Transverse colon (tissue), 4 donors: Measurements from ENCODE around the gene SATB2. TPM values are rescaled to one million over a fixed set of nuclear protein-coding genes. Genes with fewer than 3 reads are reported as not detected.

Source experiments
- DNase-seq: peaks from one replicate; pipeline ENCODE4 v3.0.0-alpha.2; 2019
- H3K27ac ChIP-seq, 4 donors: fragments of 200-600 bp; sonication (generic); 2 replicates each; pipeline ENCODE4 v1.5.1; 2016 to 2018; ENCODE audit warnings: inconsistent platforms in 4 of 4
- H3K27me3 ChIP-seq: fragments of 200-600 bp; sonication (generic); 2 replicates; pipeline ENCODE4 v1.5.1; 2017; ENCODE audit warnings: inconsistent platforms
- H3K36me3 ChIP-seq, 4 donors: fragments of 200-600 bp; sonication (generic); 2 replicates each; pipeline ENCODE4 v1.5.1; 2017 to 2019; ENCODE audit warnings: inconsistent platforms in 4 of 4
- H3K4me1 ChIP-seq, 4 donors: fragments of 200-600 bp; sonication (generic); 2 replicates each; pipeline ENCODE4 v1.5.1; 2017 to 2020; ENCODE audit warnings: inconsistent platforms in 4 of 4
- H3K4me3 ChIP-seq, 4 donors: fragments of 200-600 bp; sonication (generic); 1 replicate in 1 of 4; 2 replicates in 3 of 4; pipeline versions ENCODE4 v1.5.1 to v1.6.1; 2017 to 2019; ENCODE audit warnings: inconsistent platforms in 4 of 4
- H3K9me3 ChIP-seq, 2 donors: fragments of 200-600 bp; sonication (generic); 2 replicates each; pipeline ENCODE4 v1.5.1; 2017 to 2019; ENCODE audit warnings: inconsistent platforms in 2 of 2
- EP300 ChIP-seq: sonication (generic); formaldehyde crosslinking; IDR thresholded peaks from one replicate; pipeline ENCODE4 v1.6.1; 2017; ENCODE audit warnings: antibody characterized with exemption, low read depth
- POLR2A ChIP-seq: fragments of 450-650 bp; IDR thresholded peaks from one replicate; pipeline ENCODE4 v1.6.1; 2016; ENCODE audit warnings: antibody characterized with exemption, mild to moderate bottlenecking, moderate library complexity
- POLR2AphosphoS5 ChIP-seq, 3 donors: sonication (generic); formaldehyde crosslinking; IDR thresholded peaks; one replicate each; pipeline ENCODE4 v1.6.1; 2016; ENCODE audit warnings: antibody characterized with exemption in 3 of 3
- WGBS, 2 donors: methylation state at CpG; one replicate each; pipeline ENCODE4 v1.1.5; 2018; ENCODE audit warnings: low coverage in 1 of 2; 5-methylcytosine and 5-hydroxymethylcytosine counted together
- in situ Hi-C, 4 donors: fragments of 200-750 bp; cut with MboI; loops; one replicate each; pipeline versions ENCODE4 v1.15.0 to v1.15.1; 2017; ENCODE audit warnings: low sequenced_read_pairs in 3 of 4, low pct_ligation_motif_present in 1 of 4, low pct_unique_long_range_greater_than_20kb in 1 of 4
- intact Hi-C: fragments of 100-400 bp; cut with DNase I; formaldehyde crosslinking; loops from one replicate; pipeline ENCODE4 v1.15.1; 2023; ENCODE audit warnings: low total_unique reads
- total RNA-seq, 4 donors: library from RNA; depleted of rRNA; stranded (reverse); fragments of >200 nt; gene quantifications; one replicate each; pipeline ENCODE4 v1.1.0, GENCODE V29; 2016
- TF ChIP-seq, protein P1 (sequence below), 5 experiments: fragments of 200-600 bp in 3 of 5; fragments of 450-650 bp in 2 of 5; sonication (generic) in 3 of 5; IDR thresholded peaks; 1 replicate in 2 of 5; 2 replicates in 3 of 5; pipeline ENCODE4 v1.5.1; 2016 to 2017; ENCODE audit warnings: antibody characterized with exemption in 5 of 5, inconsistent platforms in 3 of 5, mild to moderate bottlenecking in 2 of 5, moderate library complexity in 1 of 5

SATB2 gene
- total RNA-seq, 4 donors from 2014 or later, result 289 to 316 (median 293) TPM

- Histone ChIP-seq H3K4me1 (no peaks in the 10 kb centered on the region), H3K27me3 (no peaks in the 10 kb centered on the region), H3K36me3 (peaks cover 0 to 21% (median 7%) of the 10 kb centered on the region in 4 donors), H3K27ac (no peak overlapping the region), H3K9me3 (no peaks in the 10 kb centered on the region), H3K4me3 (no peak overlapping the region)
- TF ChIP-seq POLR2A (no peak), POLR2AphosphoS5 (IDR thresholded peaks at IDR 0.05) (no peak), EP300 (no peak)
- TF ChIP-seq, protein P1, sequence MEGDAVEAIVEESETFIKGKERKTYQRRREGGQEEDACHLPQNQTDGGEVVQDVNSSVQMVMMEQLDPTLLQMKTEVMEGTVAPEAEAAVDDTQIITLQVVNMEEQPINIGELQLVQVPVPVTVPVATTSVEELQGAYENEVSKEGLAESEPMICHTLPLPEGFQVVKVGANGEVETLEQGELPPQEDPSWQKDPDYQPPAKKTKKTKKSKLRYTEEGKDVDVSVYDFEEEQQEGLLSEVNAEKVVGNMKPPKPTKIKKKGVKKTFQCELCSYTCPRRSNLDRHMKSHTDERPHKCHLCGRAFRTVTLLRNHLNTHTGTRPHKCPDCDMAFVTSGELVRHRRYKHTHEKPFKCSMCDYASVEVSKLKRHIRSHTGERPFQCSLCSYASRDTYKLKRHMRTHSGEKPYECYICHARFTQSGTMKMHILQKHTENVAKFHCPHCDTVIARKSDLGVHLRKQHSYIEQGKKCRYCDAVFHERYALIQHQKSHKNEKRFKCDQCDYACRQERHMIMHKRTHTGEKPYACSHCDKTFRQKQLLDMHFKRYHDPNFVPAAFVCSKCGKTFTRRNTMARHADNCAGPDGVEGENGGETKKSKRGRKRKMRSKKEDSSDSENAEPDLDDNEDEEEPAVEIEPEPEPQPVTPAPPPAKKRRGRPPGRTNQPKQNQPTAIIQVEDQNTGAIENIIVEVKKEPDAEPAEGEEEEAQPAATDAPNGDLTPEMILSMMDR (IDR thresholded peaks at IDR 0.05), result no peak
- WGBS, 2 donors, result 68 to 88% methylated on average over 1 of the region's 1 CpG
- in situ Hi-C loops (no loop called here), intact Hi-C loops (no loop called here)
- no peak for DNase-seq
Measured at GRCh38 chr2:199325881-199326280, 131.9 kb downstream of the SATB2 start.

GRCh38 chr2:199322151-199322550 is 135.6 kb downstream of the SATB2 start:
- TF ChIP-seq POLR2A, result no peak
- no peak for TF ChIP-seq POLR2AphosphoS5 (IDR thresholded peaks at IDR 0.05)
- no peak for TF ChIP-seq EP300
- TF ChIP-seq, protein P1 (IDR thresholded peaks at IDR 0.05), result no peak
- peaks cover 0 to 14% (median 7%) of the 10 kb centered on the region in 4 donors for H3K36me3 ChIP-seq
- in situ Hi-C loops, result no loop called here
- no peak overlapping the region for H3K4me3 ChIP-seq
- 40 to 43% methylated on average over 1 of the region's 1 CpG for whole genome bisulfite sequencing, 2 donors
- H3K4me1 ChIP-seq, result peaks cover 0 to 10% (median 0%) of the 10 kb centered on the region in 4 donors
- no peaks in the 10 kb centered on the region for H3K9me3 ChIP-seq
- no peaks in the 10 kb centered on the region for H3K27me3 ChIP-seq
- H3K27ac ChIP-seq, result no peak overlapping the region
- no peak for DNase-seq
- intact Hi-C loops, result no loop called here

GRCh38 chr2:199317646-199318045 is 140.1 kb downstream of the SATB2 start:
- DNase-seq, result no peak
- H3K4me3 ChIP-seq, result no peak overlapping the region
- peaks cover 0 to 10% (median 0%) of the 10 kb centered on the region in 4 donors for H3K4me1 ChIP-seq
- H3K36me3 ChIP-seq, result peaks cover 0 to 6% (median 4%) of the 10 kb centered on the region in 4 donors
- H3K27ac ChIP-seq, result no peak overlapping the region
- in situ Hi-C loops (no loop called here), intact Hi-C loops (no loop called here)
- H3K9me3 ChIP-seq, result no peaks in the 10 kb centered on the region
- no peaks in the 10 kb centered on the region for H3K27me3 ChIP-seq
- WGBS, 2 donors, result 92 to 100% methylated on average over 5 of the region's 5 CpGs
- no peak for TF ChIP-seq POLR2AphosphoS5 (IDR thresholded peaks at IDR 0.05)
- no peak for TF ChIP-seq POLR2A
- TF ChIP-seq, protein P1 (IDR thresholded peaks at IDR 0.05), result no peak
- TF ChIP-seq EP300, result no peak

DNA sequence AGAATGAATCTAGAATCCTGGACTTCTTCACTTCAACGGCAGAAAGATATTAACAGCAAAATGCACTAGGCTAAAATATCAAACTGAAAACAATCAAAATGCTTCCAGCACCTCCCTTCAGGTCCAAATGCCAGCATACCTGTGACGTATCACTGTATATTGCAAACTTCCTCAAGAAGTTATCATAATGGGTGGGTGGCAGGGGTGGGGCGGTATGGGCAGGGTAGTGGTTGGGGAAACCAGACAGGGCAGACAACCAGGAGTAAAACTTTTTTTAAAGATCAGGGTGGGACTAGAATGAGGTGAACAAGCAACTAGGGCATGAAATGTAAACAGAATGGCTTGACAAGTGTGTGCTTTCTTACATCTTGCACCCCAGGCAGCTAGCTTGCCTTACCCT is 140.9 kb downstream of the SATB2 start:
- WGBS, 2 donors, result 42 to 62% methylated on average over 3 of the region's 3 CpGs
- H3K4me3 ChIP-seq, result no peak overlapping the region

More for the DNA sequence above, 140.9 kb downstream of the SATB2 start:
- peak in 1 of 3 donors; percentile 4 for TF ChIP-seq POLR2AphosphoS5 (IDR thresholded peaks at IDR 0.05)
- TF ChIP-seq, protein P1 (IDR thresholded peaks at IDR 0.05), result no peak
- Histone ChIP-seq H3K4me1 (peaks cover 0 to 10% (median 0%) of the 10 kb centered on the region in 4 donors), H3K9me3 (no peaks in the 10 kb centered on the region), H3K27ac (peak overlapping the region in 2 of 4 donors; percentile 18 to 45), H3K36me3 (peaks cover 0 to 10% (median 2%) of the 10 kb centered on the region in 4 donors), H3K27me3 (no peaks in the 10 kb centered on the region)
- intact Hi-C loops (no loop called here), in situ Hi-C loops (no loop called here)
- peak; percentile 62 for DNase-seq
